Esophagus (tissue), 2 donors: Measurements from ENCODE around the gene SNAP47. TPM values are rescaled to one million over a fixed set of nuclear protein-coding genes. Genes with fewer than 3 reads are reported as not detected.
"Not testable (repeated sequence)": the region's sequence is repeated elsewhere in the genome, so short reads cannot be mapped to it uniquely, and the experiment has no call there.

Experiments used
- H3K27ac ChIP-seq, 2 donors: one replicate each; pipeline ENCODE4 v1.5.1; 2013; ENCODE audit warnings: low read depth in 2 of 2, mild to moderate bottlenecking in 2 of 2, inconsistent platforms in 1 of 2, low read length in 1 of 2, moderate library complexity in 1 of 2
- H3K27me3 ChIP-seq, 2 donors: one replicate each; pipeline ENCODE4 v1.6.1; 2013; ENCODE audit warnings: low read length in 2 of 2, control low read depth in 1 of 2, mild to moderate bottlenecking in 1 of 2; ENCODE audit not compliant: insufficient read depth in 2 of 2, control insufficient read depth in 1 of 2
- H3K36me3 ChIP-seq, 2 donors: one replicate each; pipeline ENCODE4 v1.6.1; 2013; ENCODE audit warnings: low read length in 1 of 2; ENCODE audit not compliant: control insufficient read depth in 2 of 2, insufficient read depth in 2 of 2
- H3K4me1 ChIP-seq, 2 donors: one replicate each; pipeline ENCODE4 v1.6.1; 2013; ENCODE audit warnings: low read length in 1 of 2; ENCODE audit not compliant: control insufficient read depth in 2 of 2, insufficient read depth in 2 of 2
- H3K4me3 ChIP-seq, 2 donors: one replicate each; pipeline ENCODE4 v1.5.1; 2013; ENCODE audit warnings: low read length in 2 of 2, mild to moderate bottlenecking in 2 of 2, low read depth in 1 of 2, moderate library complexity in 1 of 2
- H3K9me3 ChIP-seq, 2 donors: one replicate each; pipeline ENCODE4 v1.6.1; 2013; ENCODE audit warnings: mild to moderate bottlenecking in 2 of 2, low read depth in 1 of 2, low read length in 1 of 2, moderate library complexity in 1 of 2; ENCODE audit not compliant: control insufficient read depth in 2 of 2, insufficient read depth in 1 of 2
- WGBS, 2 donors: extraction: QIAGEN DNeasy Blood & Tissue Kit; methylation state at CpG; one replicate each; pipeline ENCODE4 v1.1.7; 2013; 5-methylcytosine and 5-hydroxymethylcytosine counted together
- polyA plus RNA-seq, 2 donors: library from polyadenylated mRNA; stranded (reverse); fragments of 200-250 nt; gene quantifications; one replicate each; pipeline ENCODE4 v1.2.3, GENCODE V29; 2013
- donor health status: healthy with polysubstance abuse.
- donor health status: Bipolar disorder and iron deficiency.

Gene SNAP47, protein sequence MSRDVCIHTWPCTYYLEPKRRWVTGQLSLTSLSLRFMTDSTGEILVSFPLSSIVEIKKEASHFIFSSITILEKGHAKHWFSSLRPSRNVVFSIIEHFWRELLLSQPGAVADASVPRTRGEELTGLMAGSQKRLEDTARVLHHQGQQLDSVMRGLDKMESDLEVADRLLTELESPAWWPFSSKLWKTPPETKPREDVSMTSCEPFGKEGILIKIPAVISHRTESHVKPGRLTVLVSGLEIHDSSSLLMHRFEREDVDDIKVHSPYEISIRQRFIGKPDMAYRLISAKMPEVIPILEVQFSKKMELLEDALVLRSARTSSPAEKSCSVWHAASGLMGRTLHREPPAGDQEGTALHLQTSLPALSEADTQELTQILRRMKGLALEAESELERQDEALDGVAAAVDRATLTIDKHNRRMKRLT
- polyA plus RNA-seq, result 10 to 100 TPM in 1 of 2 donors, 1 to 10 TPM in 1; 7.9 to 11.4 TPM

GRCh38 chr1:227734856-227735538 lies at the start of gene SNAP47, which contains the start of gene JMJD4:
TSS of gene SNAP47 (plus strand) at chr1:227735435. CDS start at chr1:227747737, 12,302 bp downstream.
TSS of gene JMJD4 (minus strand) at chr1:227735302. CDS start at chr1:227735273, 29 bp downstream.
- peaks cover 0 to 4% of the 10 kb centered on the region in 2 donors for H3K9me3 ChIP-seq
- H3K36me3 ChIP-seq, result peaks cover 7 to 29% of the 10 kb centered on the region in 2 donors
- H3K4me3 ChIP-seq, result peak within 1 kb of the TSS; percentile 67 to 91
- WGBS, 2 donors, result 0% methylated on average over 74 to 83 of the region's 83 CpGs
- H3K4me1 ChIP-seq, result peaks cover 3 to 19% of the 10 kb centered on the region in 2 donors
- H3K27me3 ChIP-seq, result no peaks in the 10 kb centered on the region
- peak within 1 kb of the TSS; percentile 78 to 82 for H3K27ac ChIP-seq

- Histone ChIP-seq H3K27ac (no peak overlapping the region), H3K27me3 (no peaks in the 10 kb centered on the region), H3K9me3 (no peaks in the 10 kb centered on the region), H3K4me1 (no peaks in the 10 kb centered on the region), H3K4me3 (no peak overlapping the region), H3K36me3 (no peaks in the 10 kb centered on the region)
- WGBS, 2 donors, result 80 to 89% methylated on average over 8 of the region's 8 CpGs
Measured at GRCh38 chr1:227685807-227686206, 49.4 kb upstream of the SNAP47 start.

GRCh38 chr1:227697321-227697864 lies 37.8 kb upstream of the SNAP47 start:
- H3K27me3 ChIP-seq, result no peaks in the 10 kb centered on the region
- H3K27ac ChIP-seq, result no peak overlapping the region
- no peak overlapping the region for H3K4me3 ChIP-seq
- no peaks in the 10 kb centered on the region for H3K4me1 ChIP-seq
- no peaks in the 10 kb centered on the region for H3K36me3 ChIP-seq
- peaks cover 3 to 12% of the 10 kb centered on the region in 2 donors for H3K9me3 ChIP-seq
- 79 to 83% methylated on average over 3 of the region's 3 CpGs for WGBS, 2 donors

DNA sequence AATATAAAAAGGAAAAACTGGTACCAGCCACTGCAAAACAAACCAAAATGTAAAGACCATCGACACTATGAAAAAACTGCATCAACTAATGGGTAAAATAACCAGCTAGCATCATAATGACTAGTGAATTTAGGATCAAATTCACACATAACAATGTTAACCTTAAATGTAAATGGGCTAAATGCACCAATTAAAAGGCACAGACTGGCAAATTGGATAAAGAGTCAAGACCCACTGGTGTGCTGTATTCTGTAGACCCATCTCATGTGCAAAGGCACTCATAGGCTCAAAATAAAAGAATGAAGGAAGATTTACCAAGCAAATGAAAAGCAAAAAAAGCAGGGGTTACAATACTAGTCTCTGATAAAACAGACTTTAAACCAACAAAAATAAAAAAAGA lies 33.6 kb upstream of the SNAP47 start:
- not testable (repeated sequence) for H3K27me3 ChIP-seq, H3K9me3 ChIP-seq, H3K27ac ChIP-seq

DNA sequence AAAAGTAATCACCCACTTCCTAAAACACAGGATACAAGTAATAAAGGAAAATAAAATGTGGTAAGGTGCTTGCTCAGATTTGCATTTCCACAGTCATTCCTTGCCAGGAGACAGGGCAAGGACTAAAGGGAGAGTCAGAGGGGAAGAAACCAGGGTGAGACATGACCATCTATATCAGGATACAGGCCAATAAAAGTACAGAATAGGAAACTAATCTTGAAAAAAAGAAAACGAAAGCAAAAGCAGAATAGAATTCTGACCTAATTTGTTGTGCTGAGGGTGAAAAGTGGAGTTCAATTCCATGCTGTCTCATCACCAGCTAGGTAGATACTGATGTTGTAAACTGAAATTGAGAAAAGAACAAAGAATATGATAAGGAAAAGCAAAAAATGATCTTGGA lies 27.4 kb upstream of the SNAP47 start:
- no peaks in the 10 kb centered on the region for H3K36me3 ChIP-seq
- no peaks in the 10 kb centered on the region for H3K4me1 ChIP-seq
- no peaks in the 10 kb centered on the region for H3K9me3 ChIP-seq
- no peak overlapping the region for H3K27ac ChIP-seq
- no peak overlapping the region for H3K4me3 ChIP-seq
- H3K27me3 ChIP-seq, result no peaks in the 10 kb centered on the region
- WGBS, 2 donors, result 36 to 56% methylated on average over 1 of the region's 1 CpG

More for the DNA sequence above, 33.6 kb upstream of the SNAP47 start:
- not testable (repeated sequence) for H3K4me3 ChIP-seq, H3K4me1 ChIP-seq, H3K36me3 ChIP-seq
- 80 to 88% methylated on average over 1 of the region's 1 CpG for WGBS, 2 donors

GRCh38 chr1:227709451-227709850 lies 25.8 kb upstream of the SNAP47 start:
- no peak overlapping the region for H3K4me3 ChIP-seq
- H3K27me3 ChIP-seq, result no peaks in the 10 kb centered on the region
- whole genome bisulfite sequencing, 2 donors, result 75 to 77% methylated on average over 1 of the region's 1 CpG
- H3K9me3 ChIP-seq, result peaks cover 0 to 2% of the 10 kb centered on the region in 2 donors
- H3K36me3 ChIP-seq, result no peaks in the 10 kb centered on the region
- H3K27ac ChIP-seq, result no peak overlapping the region
- H3K4me1 ChIP-seq, result no peaks in the 10 kb centered on the region

- H3K9me3 ChIP-seq, H3K27me3 ChIP-seq, H3K27ac ChIP-seq, H3K4me3 ChIP-seq, H3K36me3 ChIP-seq, H3K4me1 ChIP-seq: not testable (repeated sequence)
- WGBS, 2 donors, result 96 to 97% methylated on average over 7 to 21 of the region's 24 CpGs
Measured at GRCh38 chr1:227710474-227710873, 24.8 kb upstream of the SNAP47 start.

DNA sequence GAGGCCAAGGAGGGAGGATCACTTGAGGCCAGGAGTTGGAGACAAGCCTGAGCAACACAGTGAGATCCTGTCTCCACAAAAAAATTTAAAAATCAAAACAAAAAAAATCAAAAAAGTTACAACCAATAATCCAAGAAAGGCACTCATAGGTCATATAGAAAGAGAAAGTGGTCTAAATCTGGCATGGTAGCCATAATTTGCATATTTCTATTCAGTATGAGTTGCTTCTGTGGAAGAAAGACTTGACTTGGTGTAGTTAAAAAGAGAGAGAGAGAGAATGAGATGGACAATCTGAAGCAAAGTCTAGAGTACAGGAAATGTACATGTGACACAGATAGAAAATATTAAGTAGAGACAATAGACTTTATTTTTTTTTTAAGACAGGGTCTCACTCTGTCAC lies 22.6 kb upstream of the SNAP47 start:
- Histone ChIP-seq H3K4me3 (no peak overlapping the region), H3K9me3 (peaks cover 0 to 2% of the 10 kb centered on the region in 2 donors), H3K36me3 (no peaks in the 10 kb centered on the region), H3K27ac (no peak overlapping the region), H3K27me3 (no peaks in the 10 kb centered on the region), H3K4me1 (no peaks in the 10 kb centered on the region)

DNA sequence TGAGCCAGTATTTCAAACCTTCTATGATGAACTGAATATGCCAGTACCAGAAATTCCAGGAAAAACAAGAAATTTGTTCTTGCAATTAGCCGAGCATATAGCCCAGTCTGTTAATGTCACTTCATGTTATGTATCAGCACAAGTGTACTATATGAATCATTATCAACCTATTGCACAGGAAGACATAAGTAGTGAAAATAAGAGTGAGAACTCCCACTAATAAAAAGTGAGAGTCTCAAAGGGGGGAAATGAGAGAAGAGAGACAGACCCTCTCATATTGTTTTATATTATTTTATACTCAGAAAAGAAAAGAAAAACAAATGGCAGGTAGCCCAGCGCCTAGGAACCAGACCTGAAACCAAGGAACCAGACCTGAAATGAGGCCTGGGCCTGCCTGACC lies 16.3 kb upstream of the SNAP47 start:
- no peak overlapping the region for H3K27ac ChIP-seq
- no peaks in the 10 kb centered on the region for H3K27me3 ChIP-seq
- WGBS, 2 donors, result 67 to 69% methylated on average over 2 of the region's 2 CpGs
- H3K4me3 ChIP-seq, result no peak overlapping the region
- H3K4me1 ChIP-seq, result no peaks in the 10 kb centered on the region
- H3K36me3 ChIP-seq, result no peaks in the 10 kb centered on the region
- peaks cover 5 to 16% of the 10 kb centered on the region in 2 donors for H3K9me3 ChIP-seq
